ENCODE results near the gene FTO. TPM values are rescaled to one million over a fixed set of nuclear protein-coding genes. Genes with fewer than 3 reads are reported as not detected.

FTO gene
- total RNA-seq, 2 donors from 2014 or later = 73.6 to 90.6 TPM

GRCh38 chr16:54165912-54166865 is 462.2 kb downstream of the FTO start:
- no peak overlapping the region for H3K4me3 ChIP-seq
- no peaks in the 10 kb centered on the region for H3K4me1 ChIP-seq
- TF ChIP-seq CTCF (IDR thresholded peaks at IDR 0.05) = no peak
- H3K27me3 ChIP-seq = no peaks in the 10 kb centered on the region
- DNase-seq (ENCODE audit: low spot score) = no peak
- no peaks in the 10 kb centered on the region for H3K9me3 ChIP-seq
- H3K27ac ChIP-seq = no peak overlapping the region
- H3K36me3 ChIP-seq = no peaks in the 10 kb centered on the region

GRCh38 chr16:54169112-54169511 is 465.2 kb downstream of the FTO start:
- DNase-seq (ENCODE audit: low spot score) = no peak
- no peaks in the 10 kb centered on the region for H3K27me3 ChIP-seq
- no peak for TF ChIP-seq CTCF (IDR thresholded peaks at IDR 0.05)
- H3K27ac ChIP-seq = no peak overlapping the region
- H3K36me3 ChIP-seq = no peaks in the 10 kb centered on the region
- H3K4me3 ChIP-seq = no peak overlapping the region
- no peaks in the 10 kb centered on the region for H3K4me1 ChIP-seq
- no peaks in the 10 kb centered on the region for H3K9me3 ChIP-seq

- Histone ChIP-seq H3K36me3 (no peaks in the 10 kb centered on the region), H3K27ac (no peak overlapping the region), H3K27me3 (no peaks in the 10 kb centered on the region), H3K4me3 (no peak overlapping the region), H3K4me1 (no peaks in the 10 kb centered on the region), H3K9me3 (no peaks in the 10 kb centered on the region)
- no peak for DNase-seq (ENCODE audit: low spot score)
- TF ChIP-seq CTCF (IDR thresholded peaks at IDR 0.05) = no peak
Observed at GRCh38 chr16:54171626-54172537, 467.9 kb downstream of the FTO start.

GRCh38 chr16:54173490-54173889 is 469.5 kb downstream of the FTO start:
- Histone ChIP-seq H3K4me3 (no peak overlapping the region), H3K9me3 (no peaks in the 10 kb centered on the region), H3K27ac (no peak overlapping the region), H3K27me3 (no peaks in the 10 kb centered on the region), H3K4me1 (no peaks in the 10 kb centered on the region), H3K36me3 (no peaks in the 10 kb centered on the region)
- no peak for DNase-seq (ENCODE audit: low spot score)
- TF ChIP-seq CTCF (IDR thresholded peaks at IDR 0.05) = no peak

GRCh38 chr16:54174201-54174600 is 470.2 kb downstream of the FTO start:
- H3K9me3 ChIP-seq = no peaks in the 10 kb centered on the region
- no peak overlapping the region for H3K27ac ChIP-seq
- TF ChIP-seq CTCF (IDR thresholded peaks at IDR 0.05) = no peak
- no peak overlapping the region for H3K4me3 ChIP-seq
- no peaks in the 10 kb centered on the region for H3K4me1 ChIP-seq
- H3K36me3 ChIP-seq = no peaks in the 10 kb centered on the region
- no peaks in the 10 kb centered on the region for H3K27me3 ChIP-seq
- DNase-seq (ENCODE audit: low spot score) = no peak

Data from right atrium auricular region (tissue), 2 donors.